DMS53 treated with DMSO at 0.1 percent for 48 hours (cell line): ENCODE data around the gene DYNC1LI1.

ENCODE experiments used
- DNase-seq: peaks from one replicate; lab custom pipeline; 2025; ENCODE audit not compliant: unreplicated experiment; lab: John Stamatoyannopoulos, UW

The DYNC1LI1 gene

DNA sequence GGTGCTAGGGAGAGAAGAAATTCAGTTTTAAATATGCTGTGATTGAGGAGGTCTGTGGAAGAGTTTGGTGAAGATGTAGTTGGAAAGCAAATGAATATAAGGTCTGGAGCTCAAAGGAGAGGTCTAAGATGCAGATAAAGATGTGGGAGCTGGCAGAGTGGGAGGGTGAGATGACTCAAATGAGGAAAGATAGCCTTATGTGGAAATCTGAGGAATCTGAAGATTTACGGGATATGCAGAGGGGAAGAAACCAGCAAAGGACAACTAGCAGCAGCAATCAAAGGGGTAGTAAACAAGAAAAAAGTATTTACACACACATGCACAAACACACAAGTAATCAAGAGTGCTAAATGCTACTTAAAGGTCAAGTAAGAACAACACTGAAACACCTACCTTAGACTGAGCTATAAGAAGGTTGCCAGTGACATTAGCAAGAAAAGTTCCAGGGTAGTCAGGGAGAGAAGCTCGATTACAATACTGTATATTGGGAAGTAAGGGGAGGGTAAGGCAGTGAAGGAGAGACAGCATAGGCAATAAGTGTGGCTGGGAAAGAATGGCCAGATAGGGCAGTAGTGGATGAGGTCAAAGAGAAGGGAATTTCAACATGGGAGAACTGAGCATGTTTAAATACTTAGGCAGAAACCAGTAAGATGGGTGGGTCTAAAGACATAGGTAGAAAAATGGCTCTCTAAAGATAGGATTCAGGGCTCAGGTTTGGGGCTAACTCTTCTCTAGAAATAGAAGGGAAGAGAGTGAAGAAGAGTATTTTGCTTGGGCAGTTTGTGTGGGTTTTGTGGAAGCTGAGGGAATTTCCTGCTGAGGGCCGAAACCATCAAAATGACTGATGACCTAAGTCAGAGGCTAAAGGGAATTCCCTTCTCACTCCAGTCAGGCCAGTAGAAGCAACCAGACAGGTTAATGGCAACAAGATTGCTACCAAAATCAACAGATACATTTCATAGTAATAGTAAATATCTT is 76.9 kb downstream of the DYNC1LI1 start:
- DNase-seq = no peak

DNA sequence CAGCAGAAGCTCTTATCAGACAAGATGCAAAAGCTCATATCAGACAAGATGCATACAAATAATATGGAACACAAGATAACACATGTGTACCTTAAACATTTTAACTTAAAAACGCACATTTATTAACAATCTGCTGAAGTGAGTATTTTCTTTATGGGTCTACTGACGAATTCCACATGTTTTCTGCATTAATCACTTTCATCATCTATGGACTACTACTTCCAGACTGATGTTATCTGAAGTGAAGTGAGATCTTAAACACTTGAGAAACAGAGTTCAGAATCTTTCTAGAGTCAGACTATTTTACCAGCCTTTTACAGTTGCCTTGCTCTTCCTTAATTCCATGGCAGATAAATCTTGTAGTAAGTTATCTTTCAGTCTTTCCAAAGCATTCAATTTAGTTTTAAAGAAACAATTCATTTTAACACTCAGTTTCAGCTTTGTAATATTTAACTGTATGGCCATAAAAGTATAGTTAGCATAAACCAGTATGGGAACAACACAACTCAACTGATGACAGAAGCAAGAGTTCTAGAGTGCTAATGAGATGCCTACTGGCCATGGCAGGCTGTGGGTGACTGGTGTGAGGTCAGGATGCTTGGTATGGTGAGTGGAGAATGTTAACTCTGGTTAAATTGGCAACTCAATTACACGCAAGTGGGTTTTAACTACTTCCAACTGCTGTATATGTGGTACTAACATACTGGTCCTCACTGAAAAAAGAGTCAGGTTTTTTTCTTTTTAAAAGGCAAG is 77.8 kb downstream of the DYNC1LI1 start:
- no peak for DNase-seq

DNA sequence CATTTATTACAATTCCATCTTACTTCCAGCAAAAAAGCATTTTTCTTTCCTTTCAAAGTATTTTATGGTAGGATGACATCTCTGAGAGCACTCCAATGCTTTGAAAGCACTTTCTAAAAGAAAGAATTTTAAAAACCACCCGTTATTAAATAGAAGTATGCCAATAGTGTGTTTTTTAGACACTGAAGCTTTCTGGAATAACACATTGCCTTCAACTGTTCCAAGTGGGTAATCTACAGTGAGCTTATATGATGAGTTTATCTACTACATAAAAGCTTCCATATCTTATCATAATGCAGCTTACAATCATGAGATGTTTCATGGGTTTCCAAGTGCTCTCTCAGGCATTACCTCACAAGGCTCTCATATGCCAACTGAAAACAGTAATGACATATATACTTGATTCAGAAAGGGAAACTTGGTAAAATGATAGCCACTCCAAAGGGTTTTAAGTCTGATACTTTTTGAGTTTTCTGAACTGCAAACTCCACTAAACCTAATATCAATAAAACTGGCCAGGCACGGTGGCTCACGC is 82.1 kb downstream of the DYNC1LI1 start:
- no peak for DNase-seq

DNA sequence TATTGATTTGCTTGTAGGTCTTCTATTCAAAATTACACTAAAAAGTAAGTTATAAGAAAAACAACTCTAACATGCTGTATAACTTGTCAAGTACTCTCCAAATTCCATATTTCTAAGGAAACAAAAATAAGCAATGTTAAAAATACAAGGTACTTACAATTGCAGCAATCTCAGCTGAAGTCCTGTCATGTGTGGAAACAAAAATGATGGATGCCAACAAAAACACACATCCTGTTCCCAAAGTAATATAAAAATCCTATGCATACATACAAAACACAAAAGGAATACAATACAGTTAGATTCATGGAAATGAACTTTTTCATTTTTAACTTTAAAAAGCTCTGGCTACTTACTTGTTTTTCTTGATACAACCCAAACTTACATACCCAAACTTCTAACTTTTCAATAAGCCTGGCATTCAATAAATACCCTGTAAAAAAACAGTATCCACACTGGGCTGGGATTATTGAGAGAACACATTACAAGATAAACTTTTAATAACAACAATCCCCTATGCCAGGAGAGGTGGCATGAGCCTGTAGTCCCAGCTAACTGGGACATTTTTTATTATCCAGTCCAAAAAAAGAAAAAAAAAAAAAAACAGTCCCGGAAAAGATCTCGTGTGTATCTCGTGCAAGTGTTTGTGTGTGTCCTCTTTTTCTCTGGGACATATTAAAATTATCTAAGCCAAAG is 82.7 kb downstream of the DYNC1LI1 start:
- DNase-seq = no peak

DNA sequence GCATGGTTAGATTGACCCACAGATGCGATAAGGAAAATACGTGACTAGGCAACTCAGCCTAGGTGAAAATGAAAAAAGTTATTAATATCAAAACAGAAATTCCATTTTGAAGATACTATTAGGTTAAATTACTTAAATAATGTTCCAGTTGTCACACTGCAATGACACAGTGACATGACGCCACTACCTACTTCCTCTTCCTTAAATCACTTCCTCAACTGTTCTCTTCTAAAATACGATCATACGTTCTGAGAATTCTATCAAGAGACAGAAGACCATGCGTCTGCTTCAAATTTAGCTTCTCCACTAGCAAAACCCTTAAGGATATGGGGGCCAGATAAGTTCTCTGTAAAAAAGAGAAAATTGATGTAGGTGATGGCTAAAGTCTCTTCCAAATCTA is 86.2 kb downstream of the DYNC1LI1 start:
- no peak for DNase-seq

GRCh38 chr3:32483772-32484171 is 86.9 kb downstream of the DYNC1LI1 start:
- no peak for DNase-seq

- DNase-seq = no peak
Observed at GRCh38 chr3:32482693-32483092, 88.0 kb downstream of the DYNC1LI1 start.

GRCh38 chr3:32481791-32482631 is 88.6 kb downstream of the DYNC1LI1 start:
- DNase-seq = no peak

DNA sequence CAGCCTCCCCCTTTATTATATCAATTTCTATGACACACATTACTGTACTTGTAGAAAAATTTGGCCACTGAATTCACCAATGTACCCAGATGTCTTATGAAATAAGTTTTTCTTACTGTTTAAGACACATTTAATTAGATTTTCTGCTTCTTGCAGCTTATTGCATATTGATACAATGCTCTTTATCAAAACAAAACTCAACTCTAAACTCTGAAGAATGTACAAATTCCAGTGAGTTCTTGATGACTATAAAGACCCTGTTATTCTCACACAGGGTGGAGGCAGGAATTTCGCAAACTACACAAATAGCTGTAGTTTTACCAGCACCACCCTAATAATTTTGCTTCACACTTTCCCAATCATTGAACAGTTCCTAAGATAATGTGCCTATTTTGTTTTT is 90.1 kb downstream of the DYNC1LI1 start:
- no peak for DNase-seq
